H1 (cell line): Measurements from ENCODE around the gene PPRC1. TPM values are rescaled to one million over a fixed set of nuclear protein-coding genes. Genes with fewer than 3 reads are reported as not detected.

Source experiments
- NRF1 ChIP-seq: IDR thresholded peaks from 2 replicates; pipeline ENCODE4 v1.6.1; 2011; ENCODE audit warnings: mild to moderate bottlenecking, low read depth, low read length, improper control_type of control experiment
- SIN3A ChIP-seq, 2 experiments: IDR thresholded peaks in 1 of 2; conservative IDR thresholded peaks in 1 of 2; 2 replicates each; pipeline ENCODE4 v1.6.1; 2011 to 2012; ENCODE audit warnings: low read length in 2 of 2, improper control_type of control experiment in 1 of 2, low read depth in 1 of 2, mild to moderate bottlenecking in 1 of 2
- polyA plus RNA-seq, 7 experiments: library from polyadenylated mRNA; depleted of rRNA in 3 of 7; stranded (reverse) in 5 of 7; unstranded in 2 of 7; fragments of >200 nt in 5 of 7; fragments of 200-250 nt in 2 of 7; gene quantifications; 1 replicate in 5 of 7; 2 replicates in 1 of 7; 4 replicates in 1 of 7; pipeline versions ENCODE4 v1.2.1 to v1.2.3, GENCODE V29; 2011 to 2013; ENCODE audit warnings: missing spikeins in 2 of 7, mixed read lengths in 2 of 7
- total RNA-seq: library from RNA; stranded (reverse); fragmentation: NEBNext Ultra II Directional; extraction: Animal tissue kit (Norgen Biotek cat#: 25700); gene quantifications from 2 replicates; pipeline ENCODE4 v1.2.1, GENCODE V29; 2021

PPRC1 gene
- total and polyA plus RNA-seq, 2 of the 8 experiments (the other 6 are each of a cell fraction or from before 2014, with no cell fraction given), result 46.5 to 88.4 TPM

DNA sequence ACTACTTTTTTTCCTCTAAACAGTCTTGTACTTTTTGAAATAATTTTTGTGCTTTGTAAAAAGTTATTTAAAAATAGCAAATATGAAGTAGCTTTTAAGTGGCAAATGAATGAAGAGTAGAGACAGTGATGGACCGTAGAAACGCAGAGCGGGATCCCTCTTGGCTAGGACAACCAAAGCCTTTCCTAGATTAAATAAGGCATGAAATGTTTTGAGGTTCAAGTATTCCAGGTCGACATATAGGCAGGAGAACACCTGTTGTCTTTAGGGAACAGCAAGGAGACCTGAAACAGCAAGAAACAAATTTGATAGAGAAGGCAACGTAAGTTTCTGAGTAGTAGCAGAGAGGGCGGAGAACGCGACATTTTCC is 662 bp upstream of the PPRC1 start (continued):
- no peak for TF ChIP-seq NRF1
- no peak for TF ChIP-seq SIN3A (conservative IDR thresholded peaks at IDR 0.05 in 1 of 2, IDR thresholded peaks at IDR 0.05 in 1 of 2; ENCODE audit: low read depth in 1 of 2, low read length in 2 of 2)
